GM19468 (cell line): ENCODE results near the gene NPAS3.

Experiments used
- ATAC-seq: cut with Tn5 transposase; IDR thresholded peaks from one replicate; pipeline ENCODE4 v1.9.1; 2021; ENCODE audit warnings: mild to moderate bottlenecking, moderate library complexity, moderate number of reproducible peaks; ENCODE audit not compliant: unreplicated experiment; ENCODE audit errors: extremely low read depth

NPAS3 gene

GRCh38 chr14:33745163-33745562 lies 806.5 kb downstream of the NPAS3 start:
- no peak for ATAC-seq

GRCh38 chr14:33747749-33748148 lies 809.1 kb downstream of the NPAS3 start:
- no peak for ATAC-seq

GRCh38 chr14:33754261-33754660 lies 815.6 kb downstream of the NPAS3 start:
- no peak for ATAC-seq

GRCh38 chr14:33755358-33755757 lies 816.7 kb downstream of the NPAS3 start:
- ATAC-seq: no peak

GRCh38 chr14:33756833-33757232 lies 818.2 kb downstream of the NPAS3 start:
- ATAC-seq: no peak

- ATAC-seq: no peak
These were observed 819.9 kb downstream of the NPAS3 start for GRCh38 chr14:33758547-33758946.

GRCh38 chr14:33762161-33762851 lies 823.6 kb downstream of the NPAS3 start:
- no peak for ATAC-seq

- no peak for ATAC-seq
These were observed 826.4 kb downstream of the NPAS3 start for GRCh38 chr14:33764876-33765650.

GRCh38 chr14:33767586-33768457 lies 829.1 kb downstream of the NPAS3 start:
- ATAC-seq: no peak

GRCh38 chr14:33768458-33768830 lies 829.8 kb downstream of the NPAS3 start:
- no peak for ATAC-seq

- ATAC-seq: no peak
These were observed 834.7 kb downstream of the NPAS3 start for GRCh38 chr14:33773205-33774030.

- no peak for ATAC-seq
These were observed 835.5 kb downstream of the NPAS3 start for GRCh38 chr14:33774161-33774560.

- no peak for ATAC-seq
These were observed 836.2 kb downstream of the NPAS3 start for GRCh38 chr14:33774723-33775470.

- ATAC-seq: no peak
These were observed 838.2 kb downstream of the NPAS3 start for GRCh38 chr14:33776871-33777270.

GRCh38 chr14:33777681-33778080 lies 839.0 kb downstream of the NPAS3 start:
- ATAC-seq: no peak

GRCh38 chr14:33780035-33780434 lies 841.4 kb downstream of the NPAS3 start:
- ATAC-seq: no peak

GRCh38 chr14:33781236-33781635 lies 842.6 kb downstream of the NPAS3 start:
- no peak for ATAC-seq

- no peak for ATAC-seq
These were observed 844.2 kb downstream of the NPAS3 start for GRCh38 chr14:33782923-33783322.

GRCh38 chr14:33786091-33786825 lies 847.6 kb downstream of the NPAS3 start:
- ATAC-seq: no peak
